NB4 (cell line): ENCODE measurements around the gene SMIM1.

ENCODE experiments used
- DNase-seq: peaks from one replicate; pipeline ENCODE4 v3.0.0; 2010; ENCODE audit warnings: low read depth
- H3K4me3 ChIP-seq: one replicate; pipeline ENCODE4 v1.5.1; 2011; ENCODE audit warnings: mild to moderate bottlenecking, low read depth, low read length, moderate library complexity
- MAX ChIP-seq: IDR thresholded peaks from 2 replicates; pipeline ENCODE4 v1.6.1; 2011; ENCODE audit warnings: low read depth, low read length
- MYC ChIP-seq: IDR thresholded peaks from 2 replicates; pipeline ENCODE4 v1.6.1; 2011; ENCODE audit warnings: low read depth, low read length
- POLR2A ChIP-seq: IDR thresholded peaks from 2 replicates; pipeline ENCODE4 v1.6.1; 2011; ENCODE audit warnings: mild to moderate bottlenecking; ENCODE audit not compliant: insufficient read length; ENCODE audit errors: extremely low read depth
- TF ChIP-seq, protein P1 (sequence below): IDR thresholded peaks from one replicate; pipeline ENCODE4 v1.5.1; 2012; ENCODE audit warnings: low read depth, low read length

SMIM1 gene

GRCh38 chr1:3779912-3780416 lies 7.4 kb downstream of the SMIM1 start:
- H3K4me3 ChIP-seq, result no peak overlapping the region
- TF ChIP-seq, protein P1, sequence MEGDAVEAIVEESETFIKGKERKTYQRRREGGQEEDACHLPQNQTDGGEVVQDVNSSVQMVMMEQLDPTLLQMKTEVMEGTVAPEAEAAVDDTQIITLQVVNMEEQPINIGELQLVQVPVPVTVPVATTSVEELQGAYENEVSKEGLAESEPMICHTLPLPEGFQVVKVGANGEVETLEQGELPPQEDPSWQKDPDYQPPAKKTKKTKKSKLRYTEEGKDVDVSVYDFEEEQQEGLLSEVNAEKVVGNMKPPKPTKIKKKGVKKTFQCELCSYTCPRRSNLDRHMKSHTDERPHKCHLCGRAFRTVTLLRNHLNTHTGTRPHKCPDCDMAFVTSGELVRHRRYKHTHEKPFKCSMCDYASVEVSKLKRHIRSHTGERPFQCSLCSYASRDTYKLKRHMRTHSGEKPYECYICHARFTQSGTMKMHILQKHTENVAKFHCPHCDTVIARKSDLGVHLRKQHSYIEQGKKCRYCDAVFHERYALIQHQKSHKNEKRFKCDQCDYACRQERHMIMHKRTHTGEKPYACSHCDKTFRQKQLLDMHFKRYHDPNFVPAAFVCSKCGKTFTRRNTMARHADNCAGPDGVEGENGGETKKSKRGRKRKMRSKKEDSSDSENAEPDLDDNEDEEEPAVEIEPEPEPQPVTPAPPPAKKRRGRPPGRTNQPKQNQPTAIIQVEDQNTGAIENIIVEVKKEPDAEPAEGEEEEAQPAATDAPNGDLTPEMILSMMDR, result no peak
- no peak for TF ChIP-seq MYC
- TF ChIP-seq POLR2A, result no peak
- no peak for TF ChIP-seq MAX
- no peak for DNase-seq

DNA sequence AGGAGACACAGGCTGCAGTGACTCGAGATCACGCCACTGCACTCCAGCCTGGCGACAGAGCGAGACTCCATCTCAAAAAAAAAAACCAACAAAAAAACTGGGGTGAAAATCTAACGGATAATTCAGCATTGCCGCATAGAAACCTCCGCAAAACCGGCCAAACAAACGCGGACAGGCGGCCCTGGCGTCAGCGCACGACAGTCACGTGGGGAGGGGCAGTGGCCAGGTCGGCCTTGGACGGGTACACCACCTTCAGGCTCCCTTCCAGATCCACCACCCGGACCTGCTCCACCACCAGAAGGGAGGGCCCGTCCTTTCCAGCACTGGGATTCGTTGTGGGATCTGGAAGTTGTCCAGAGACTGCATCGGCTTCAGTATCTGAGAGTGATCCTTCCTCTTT lies 8.4 kb downstream of the SMIM1 start:
- H3K4me3 ChIP-seq, result no peak overlapping the region
- no peak for DNase-seq
- TF ChIP-seq POLR2A, result no peak
- no peak for TF ChIP-seq MYC
- TF ChIP-seq, protein P1, result no peak
- no peak for TF ChIP-seq MAX

DNA sequence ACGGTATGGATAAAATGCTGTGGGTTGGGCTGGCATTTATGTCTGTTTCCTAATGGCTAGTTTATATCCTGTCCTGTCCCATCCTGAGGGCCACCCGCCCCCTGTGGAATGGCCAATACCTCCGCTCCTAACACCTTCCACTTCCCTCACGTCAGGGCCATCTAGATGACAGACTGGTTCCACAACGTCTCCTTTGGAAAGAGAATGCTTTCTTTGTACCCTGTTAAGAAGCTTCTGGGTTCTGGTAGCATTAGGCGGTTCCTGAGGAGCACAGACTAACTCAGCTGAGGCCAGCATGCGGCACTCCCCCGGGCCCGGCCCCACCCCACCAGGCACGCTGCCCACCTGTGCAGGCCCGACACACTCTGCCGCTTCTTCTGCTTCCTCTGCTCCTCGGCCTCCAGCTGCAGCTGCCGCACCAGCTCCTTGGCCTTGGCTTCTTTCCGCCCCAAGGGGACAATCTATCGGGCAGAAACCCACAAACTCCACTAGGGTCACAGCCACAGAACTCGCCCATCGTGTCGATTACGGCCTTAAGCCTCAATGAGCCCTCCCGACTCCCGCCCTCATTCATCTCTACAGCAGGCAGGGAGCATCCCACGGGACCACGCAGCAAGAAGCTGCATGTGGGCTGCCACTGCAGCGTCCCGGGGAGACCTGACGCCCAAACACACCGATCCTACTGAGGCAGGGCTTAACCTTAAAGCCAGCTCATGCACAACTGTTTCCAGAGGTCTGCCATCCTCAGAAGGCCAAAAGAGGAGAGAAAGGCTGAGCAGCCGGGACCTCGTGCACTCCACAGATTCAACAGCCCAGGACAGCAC lies 11.3 kb downstream of the SMIM1 start:
- no peak for DNase-seq
- no peak overlapping the region for H3K4me3 ChIP-seq
- no peak for TF ChIP-seq MYC
- TF ChIP-seq MAX, result no peak
- TF ChIP-seq, protein P1, result no peak
- no peak for TF ChIP-seq POLR2A

- H3K4me3 ChIP-seq, result no peak overlapping the region
- DNase-seq, result no peak
- TF ChIP-seq, protein P1, result no peak
- no peak for TF ChIP-seq MAX
- no peak for TF ChIP-seq MYC
- TF ChIP-seq POLR2A, result no peak
Observed at GRCh38 chr1:3785045-3785444, 12.5 kb downstream of the SMIM1 start.

GRCh38 chr1:3785456-3786157 lies 13.1 kb downstream of the SMIM1 start:
- TF ChIP-seq MYC (no peak), MAX (no peak), POLR2A (no peak)
- TF ChIP-seq, protein P1, result peak; percentile 25
- no peak overlapping the region for H3K4me3 ChIP-seq
- peak; percentile 37 for DNase-seq
